Caco-2 (cell line): ENCODE measurements around the gene LZIC. TPM values are rescaled to one million over a fixed set of nuclear protein-coding genes. Genes with fewer than 3 reads are reported as not detected.
A peak's percentile ranks its signal among the peaks of the same experiment; 100 is the strongest.

Experiments used
- BruUV-seq: library from RNA; stranded (reverse); fragments of 400-500 nt; replicated peaks from 2 replicates; lab custom pipeline; 2021; lab: Mats Ljungman, UMichigan
- CTCF ChIA-PET: fragments of 300-600 bp; sonication (Branson Sonifier 250); formaldehyde crosslinking; loops from one replicate; lab custom pipeline; 2022; ENCODE audit warnings: antibody characterized with exemption; lab: Charles Lee
- POLR2A ChIA-PET: fragments of 300-600 bp; sonication (Branson Sonifier 250); formaldehyde crosslinking; loops from one replicate; lab custom pipeline; 2022; ENCODE audit warnings: antibody characterized with exemption; lab: Charles Lee
- DNase-seq, 2 experiments: peaks; one replicate each; pipeline versions ENCODE4 v3.0.0 to v3.0.0-alpha.2; 2020 to 2022
- H3K27me3 ChIP-seq: replicated peaks from 2 replicates; pipeline ENCODE4 v1.6.0; 2011; ENCODE audit warnings: low read length; ENCODE audit not compliant: control insufficient read depth, insufficient read depth
- H3K36me3 ChIP-seq: 2 replicates; pipeline ENCODE4 v1.5.1; 2011; ENCODE audit warnings: low read length; ENCODE audit not compliant: control insufficient read depth, insufficient read depth
- H3K4me1 ChIP-seq: fragments of 250-450 bp; sonication (Bioruptor Pico); 2 replicates; pipeline ENCODE4 v1.5.1; 2020; ENCODE audit warnings: mild to moderate bottlenecking
- H3K4me3 ChIP-seq: 2 replicates; pipeline ENCODE4 v1.5.1; 2011; ENCODE audit warnings: low read depth, mild to moderate bottlenecking, control low read depth, low read length
- H3K9me3 ChIP-seq: fragments of 250-450 bp; sonication (Bioruptor Pico); 2 replicates; pipeline ENCODE4 v1.5.1; 2020; ENCODE audit warnings: mild to moderate bottlenecking, moderate library complexity
- H3K27ac Mint-ChIP-seq: one replicate; pipeline ENCODE4 v1.8.0; 2022; ENCODE audit warnings: mixed read lengths; ENCODE audit not compliant: unreplicated experiment
- H3K27me3 Mint-ChIP-seq: one replicate; pipeline ENCODE4 v1.8.0; 2022; ENCODE audit warnings: mixed read lengths; ENCODE audit not compliant: insufficient read depth, unreplicated experiment
- H3K36me3 Mint-ChIP-seq: one replicate; pipeline ENCODE4 v1.8.0; 2022; ENCODE audit warnings: mild to moderate bottlenecking, mixed read lengths; ENCODE audit not compliant: insufficient read depth, unreplicated experiment
- H3K4me1 Mint-ChIP-seq: one replicate; pipeline ENCODE4 v1.8.0; 2022; ENCODE audit warnings: low read depth, mixed read lengths; ENCODE audit not compliant: unreplicated experiment
- H3K4me3 Mint-ChIP-seq: one replicate; pipeline ENCODE4 v1.8.0; 2022; ENCODE audit warnings: mild to moderate bottlenecking, moderate library complexity, mixed read lengths; ENCODE audit not compliant: unreplicated experiment
- H3K9me3 Mint-ChIP-seq: one replicate; pipeline ENCODE4 v1.8.0; 2022; ENCODE audit warnings: mixed read lengths; ENCODE audit not compliant: unreplicated experiment
- CTCF ChIP-seq, 2 experiments: fragments of 200-600 bp in 1 of 2; IDR thresholded peaks; 1 replicate in 1 of 2; 2 replicates in 1 of 2; pipeline versions ENCODE4 v1.5.1 to v1.8.0; 2011 to 2022; ENCODE audit warnings: antibody characterized with exemption in 1 of 2, control low read depth in 1 of 2, inconsistent platforms in 1 of 2, low read depth in 1 of 2, low read length in 1 of 2, mild to moderate bottlenecking in 1 of 2, moderate library complexity in 1 of 2; ENCODE audit not compliant: insufficient read depth in 1 of 2, severe bottlenecking in 1 of 2, unreplicated experiment in 1 of 2
- intact Hi-C: fragments of 100-400 bp; cut with micrococcal nuclease; formaldehyde crosslinking; loops from one replicate; pipeline ENCODE4 v1.10.0; 2022; ENCODE audit not compliant: unreplicated experiment
- total RNA-seq: library from RNA; stranded (reverse); gene quantifications from 2 replicates; pipeline ENCODE4 v1.2.3, GENCODE V29; 2022

Gene LZIC
- total RNA-seq, 1 experiment from 2014 or later = 33.2 TPM

GRCh38 chr1:9900142-9901043, 42.8 kb downstream of the LZIC start:
- H3K4me1 ChIP-seq = no peaks in the 10 kb centered on the region
- no peaks in the 10 kb centered on the region for H3K36me3 ChIP-seq
- no TSS peak for BruUV-seq
- no peaks in the 10 kb centered on the region for H3K36me3 Mint-ChIP-seq
- no peak overlapping the region for H3K27ac Mint-ChIP-seq
- intact Hi-C loops = no loop called here
- H3K9me3 Mint-ChIP-seq = no peaks in the 10 kb centered on the region
- H3K4me1 Mint-ChIP-seq = peaks cover 14% of the 10 kb centered on the region
- no peak for DNase-seq
- CTCF ChIA-PET = no interaction called here
- POLR2A ChIA-PET = interaction anchor here (0.6 kb wide), 1 partner anchor 106 kb away, joined by 8 read pairs; no protein-coding TSS in a partner anchor
- no peaks in the 10 kb centered on the region for H3K27me3 ChIP-seq
- no peak overlapping the region for H3K4me3 ChIP-seq
- H3K4me3 Mint-ChIP-seq = no peak overlapping the region
- no peaks in the 10 kb centered on the region for H3K9me3 ChIP-seq
- H3K27me3 Mint-ChIP-seq = no peaks in the 10 kb centered on the region
- no peak for TF ChIP-seq CTCF (IDR thresholded peaks at IDR 0.05; ENCODE audit: insufficient read depth in 1 of 2, low read depth in 1 of 2, low read length in 1 of 2, severe bottlenecking in 1 of 2, unreplicated experiment in 1 of 2)

GRCh38 chr1:9894115-9894514, 49.1 kb downstream of the LZIC start:
- Mint-ChIP-seq H3K4me1 (no peaks in the 10 kb centered on the region), H3K36me3 (no peaks in the 10 kb centered on the region), H3K27ac (no peak overlapping the region), H3K4me3 (no peak overlapping the region), H3K27me3 (no peaks in the 10 kb centered on the region), H3K9me3 (no peaks in the 10 kb centered on the region)
- POLR2A ChIA-PET = no interaction called here
- CTCF ChIA-PET = no interaction called here
- H3K4me1 ChIP-seq = no peaks in the 10 kb centered on the region
- intact Hi-C loops = no loop called here
- H3K9me3 ChIP-seq = no peaks in the 10 kb centered on the region
- H3K36me3 ChIP-seq = no peaks in the 10 kb centered on the region
- TF ChIP-seq CTCF (IDR thresholded peaks at IDR 0.05; ENCODE audit: insufficient read depth in 1 of 2, low read depth in 1 of 2, low read length in 1 of 2, severe bottlenecking in 1 of 2, unreplicated experiment in 1 of 2) = no peak
- no peak overlapping the region for H3K4me3 ChIP-seq
- H3K27me3 ChIP-seq = no peaks in the 10 kb centered on the region
- BruUV-seq = no TSS peak
- no peak for DNase-seq

GRCh38 chr1:9892563-9893528, 50.3 kb downstream of the LZIC start:
- H3K4me1 ChIP-seq = no peaks in the 10 kb centered on the region
- H3K4me3 Mint-ChIP-seq = no peak overlapping the region
- H3K27me3 ChIP-seq = no peaks in the 10 kb centered on the region
- no peak overlapping the region for H3K4me3 ChIP-seq
- intact Hi-C loops = no loop called here
- ChIA-PET POLR2A (no interaction called here), CTCF (interaction anchor here (0.7 kb wide), 1 partner anchor 807 kb away, joined by 4 read pairs; no protein-coding TSS in a partner anchor)
- no peak for TF ChIP-seq CTCF (IDR thresholded peaks at IDR 0.05; ENCODE audit: insufficient read depth in 1 of 2, low read depth in 1 of 2, low read length in 1 of 2, severe bottlenecking in 1 of 2, unreplicated experiment in 1 of 2)
- H3K9me3 Mint-ChIP-seq = no peaks in the 10 kb centered on the region
- H3K9me3 ChIP-seq = no peaks in the 10 kb centered on the region
- DNase-seq = no peak
- peak overlapping the region; percentile 23 for H3K27ac Mint-ChIP-seq
- H3K36me3 Mint-ChIP-seq = no peaks in the 10 kb centered on the region
- no TSS peak for BruUV-seq
- H3K36me3 ChIP-seq = no peaks in the 10 kb centered on the region
- H3K27me3 Mint-ChIP-seq = no peaks in the 10 kb centered on the region
- no peaks in the 10 kb centered on the region for H3K4me1 Mint-ChIP-seq
